Gastroesophageal sphincter (tissue), 3 donors: ENCODE measurements around the gene DCST1.

Source experiments
- EP300 ChIP-seq: sonication (generic); formaldehyde crosslinking; IDR thresholded peaks from one replicate; pipeline ENCODE4 v1.6.1; 2017; ENCODE audit warnings: antibody characterized with exemption, mild to moderate bottlenecking
- POLR2A ChIP-seq, 2 donors: fragments of 450-650 bp; IDR thresholded peaks; one replicate each; pipeline ENCODE4 v1.6.1; 2017; ENCODE audit warnings: antibody characterized with exemption in 2 of 2, mild to moderate bottlenecking in 2 of 2, moderate library complexity in 1 of 2
- TF ChIP-seq, protein P1 (sequence below), 4 experiments: fragments of 200-600 bp in 2 of 4; fragments of 450-650 bp in 2 of 4; sonication (generic) in 1 of 4; IDR thresholded peaks; one replicate each; pipeline ENCODE4 v1.5.1; 2017 to 2019; ENCODE audit warnings: antibody characterized with exemption in 4 of 4, mild to moderate bottlenecking in 2 of 4, moderate library complexity in 2 of 4

DNA sequence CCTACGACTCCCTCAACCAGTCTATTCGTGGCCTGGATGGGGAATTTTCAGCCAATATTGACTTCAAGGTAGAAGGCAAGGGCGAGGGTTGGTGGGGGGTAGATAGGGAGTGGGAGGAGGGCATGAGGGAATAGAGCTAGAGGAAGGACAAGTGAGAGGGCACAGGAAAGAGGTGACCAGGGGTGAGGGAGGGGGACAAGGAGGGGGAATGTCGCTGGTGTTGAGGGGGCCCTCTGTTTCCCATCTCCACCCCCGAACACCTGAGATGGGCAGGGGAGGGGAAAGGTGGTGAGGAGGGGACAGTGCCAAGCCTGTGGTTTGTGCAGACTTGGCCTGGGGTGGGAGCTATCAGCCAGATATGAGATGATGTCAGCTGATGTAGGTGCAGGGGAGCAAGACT, 9.2 kb downstream of the DCST1 start:
- TF ChIP-seq POLR2A (IDR thresholded peaks at IDR 0.05) (no peak), EP300 (no peak)
- TF ChIP-seq, protein P1, sequence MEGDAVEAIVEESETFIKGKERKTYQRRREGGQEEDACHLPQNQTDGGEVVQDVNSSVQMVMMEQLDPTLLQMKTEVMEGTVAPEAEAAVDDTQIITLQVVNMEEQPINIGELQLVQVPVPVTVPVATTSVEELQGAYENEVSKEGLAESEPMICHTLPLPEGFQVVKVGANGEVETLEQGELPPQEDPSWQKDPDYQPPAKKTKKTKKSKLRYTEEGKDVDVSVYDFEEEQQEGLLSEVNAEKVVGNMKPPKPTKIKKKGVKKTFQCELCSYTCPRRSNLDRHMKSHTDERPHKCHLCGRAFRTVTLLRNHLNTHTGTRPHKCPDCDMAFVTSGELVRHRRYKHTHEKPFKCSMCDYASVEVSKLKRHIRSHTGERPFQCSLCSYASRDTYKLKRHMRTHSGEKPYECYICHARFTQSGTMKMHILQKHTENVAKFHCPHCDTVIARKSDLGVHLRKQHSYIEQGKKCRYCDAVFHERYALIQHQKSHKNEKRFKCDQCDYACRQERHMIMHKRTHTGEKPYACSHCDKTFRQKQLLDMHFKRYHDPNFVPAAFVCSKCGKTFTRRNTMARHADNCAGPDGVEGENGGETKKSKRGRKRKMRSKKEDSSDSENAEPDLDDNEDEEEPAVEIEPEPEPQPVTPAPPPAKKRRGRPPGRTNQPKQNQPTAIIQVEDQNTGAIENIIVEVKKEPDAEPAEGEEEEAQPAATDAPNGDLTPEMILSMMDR (IDR thresholded peaks at IDR 0.05): no peak
